ENCODE measurements around the gene ARNT2.

The ARNT2 gene

DNA sequence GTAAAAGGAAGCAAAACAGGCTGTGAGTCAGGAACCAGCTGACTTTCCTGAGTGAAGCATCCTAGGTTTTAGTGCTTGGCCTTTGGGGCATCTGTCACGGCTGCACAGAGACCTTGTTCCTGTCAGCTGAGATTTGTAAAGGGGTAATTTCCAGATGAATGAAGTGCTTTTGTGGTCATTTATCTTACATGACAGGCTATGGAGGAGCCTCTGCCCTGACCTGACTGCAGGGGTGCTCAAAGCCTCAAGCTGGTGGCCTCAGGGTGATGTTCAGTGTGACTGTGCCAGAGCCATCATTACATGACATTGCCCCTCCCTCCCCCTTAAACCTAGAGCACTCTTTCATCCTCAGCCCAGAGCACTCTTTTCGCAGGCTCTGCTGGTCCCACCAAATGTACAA lies 132.5 kb downstream of the ARNT2 start:
- H3K4me1 ChIP-seq (ENCODE audit: control insufficient read depth, insufficient read depth, low read length), result peaks cover 6% of the 10 kb centered on the region
- H3K27me3 ChIP-seq (ENCODE audit: control insufficient read depth, insufficient read depth, low read length), result no peaks in the 10 kb centered on the region
- H3K9ac ChIP-seq (ENCODE audit: low read length), result no peak overlapping the region
- H3K9me3 ChIP-seq (ENCODE audit: control insufficient read depth, low read length), result no peaks in the 10 kb centered on the region
- H3K4me3 ChIP-seq (ENCODE audit: low read length), result no peak overlapping the region
- H3K36me3 ChIP-seq (ENCODE audit: control insufficient read depth, insufficient read depth, low read length), result no peaks in the 10 kb centered on the region

DNA sequence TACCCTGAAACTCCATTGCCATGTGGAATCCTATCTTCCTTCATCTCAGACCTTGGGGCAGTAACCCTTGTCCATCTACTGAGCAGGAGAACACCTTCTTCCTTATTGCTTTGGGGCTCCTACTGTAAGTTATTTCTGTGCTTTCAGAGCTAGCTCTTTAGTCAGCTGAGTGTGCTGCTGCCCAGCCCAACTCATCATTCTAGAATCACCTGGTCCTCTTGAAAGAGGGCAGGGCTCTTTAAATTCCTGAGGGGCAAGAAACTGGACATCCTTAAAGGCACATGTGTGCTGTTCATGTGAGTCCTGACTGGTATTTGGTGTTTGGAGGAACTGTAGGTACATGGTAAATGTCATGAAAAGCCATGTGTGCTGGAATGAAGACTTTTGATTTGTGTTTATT lies 140.9 kb downstream of the ARNT2 start:
- Histone ChIP-seq H3K9ac (ENCODE audit: low read length) (no peak overlapping the region), H3K9me3 (ENCODE audit: control insufficient read depth, low read length) (no peaks in the 10 kb centered on the region), H3K4me1 (ENCODE audit: control insufficient read depth, insufficient read depth, low read length) (no peaks in the 10 kb centered on the region)

DNA sequence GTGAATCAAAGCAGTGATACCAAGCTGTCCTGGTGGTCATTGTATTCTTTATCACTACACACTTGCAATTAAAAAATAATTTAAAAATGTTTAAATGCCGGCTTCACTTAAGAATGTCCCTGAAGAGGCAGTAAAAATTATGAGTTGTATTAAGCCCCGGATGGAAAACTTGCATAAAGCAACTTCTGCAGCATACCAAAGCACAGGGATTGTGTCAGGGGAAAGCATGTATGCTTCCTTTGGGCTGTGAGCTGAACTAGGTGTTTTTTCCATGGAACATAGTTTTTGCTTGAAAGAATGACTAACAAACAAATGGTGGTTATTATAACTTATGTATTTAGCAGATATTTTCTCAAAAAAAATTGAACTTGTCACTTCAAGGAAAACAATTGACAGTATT lies 143.1 kb downstream of the ARNT2 start:
- Histone ChIP-seq H3K9ac (ENCODE audit: low read length) (no peak overlapping the region), H3K27me3 (ENCODE audit: control insufficient read depth, insufficient read depth, low read length) (no peaks in the 10 kb centered on the region), H3K4me3 (ENCODE audit: low read length) (no peak overlapping the region), H3K9me3 (ENCODE audit: control insufficient read depth, low read length) (no peaks in the 10 kb centered on the region), H3K36me3 (ENCODE audit: control insufficient read depth, insufficient read depth, low read length) (no peaks in the 10 kb centered on the region), H3K4me1 (ENCODE audit: control insufficient read depth, insufficient read depth, low read length) (no peaks in the 10 kb centered on the region)

More for the DNA sequence above, 140.9 kb downstream of the ARNT2 start:
- Histone ChIP-seq H3K4me3 (ENCODE audit: low read length) (no peak overlapping the region), H3K36me3 (ENCODE audit: control insufficient read depth, insufficient read depth, low read length) (no peaks in the 10 kb centered on the region), H3K27me3 (ENCODE audit: control insufficient read depth, insufficient read depth, low read length) (no peaks in the 10 kb centered on the region)

DNA sequence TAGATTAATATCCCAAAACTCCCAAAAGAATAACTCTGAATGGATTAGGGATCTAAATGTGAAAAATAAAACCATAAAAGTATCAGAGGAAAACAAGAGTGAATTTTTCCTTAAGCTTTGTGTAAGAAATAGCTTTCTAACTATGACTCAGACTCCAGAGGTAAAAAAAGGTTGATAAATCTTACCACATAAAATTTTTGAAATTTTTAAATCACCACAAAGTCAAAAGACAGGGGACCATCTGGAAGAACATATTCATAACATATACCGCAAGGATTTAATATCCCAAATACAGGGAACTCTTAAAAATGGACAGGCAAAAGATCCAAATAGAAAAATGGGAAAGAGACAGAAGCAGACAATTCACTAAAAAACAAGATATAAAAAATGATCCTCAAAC lies 145.0 kb downstream of the ARNT2 start:
- Histone ChIP-seq H3K4me3 (ENCODE audit: low read length) (no peak overlapping the region), H3K36me3 (ENCODE audit: control insufficient read depth, insufficient read depth, low read length) (no peaks in the 10 kb centered on the region), H3K27me3 (ENCODE audit: control insufficient read depth, insufficient read depth, low read length) (no peaks in the 10 kb centered on the region), H3K9me3 (ENCODE audit: control insufficient read depth, low read length) (no peaks in the 10 kb centered on the region), H3K9ac (ENCODE audit: low read length) (no peak overlapping the region), H3K4me1 (ENCODE audit: control insufficient read depth, insufficient read depth, low read length) (no peaks in the 10 kb centered on the region)

DNA sequence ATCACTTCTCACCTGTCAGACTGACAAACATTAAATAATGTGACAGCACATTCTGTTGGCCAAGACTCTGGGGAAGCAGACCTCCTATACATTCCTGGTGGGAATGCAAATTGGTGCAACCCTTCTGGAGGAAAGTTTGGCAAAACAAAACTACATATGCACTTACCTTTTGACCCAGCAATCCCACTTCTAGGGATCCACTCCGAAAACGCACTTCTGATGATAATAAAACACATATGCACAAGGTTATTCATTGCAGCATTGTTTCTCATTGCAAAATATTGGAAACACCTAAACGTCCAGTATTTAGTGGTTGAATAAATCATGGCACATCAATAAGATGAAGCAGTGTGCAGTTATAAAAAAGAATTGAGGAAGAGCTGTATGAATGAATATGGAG lies 145.5 kb downstream of the ARNT2 start:
- Histone ChIP-seq H3K9ac (ENCODE audit: low read length) (no peak overlapping the region), H3K4me3 (ENCODE audit: low read length) (no peak overlapping the region), H3K4me1 (ENCODE audit: control insufficient read depth, insufficient read depth, low read length) (no peaks in the 10 kb centered on the region), H3K36me3 (ENCODE audit: control insufficient read depth, insufficient read depth, low read length) (no peaks in the 10 kb centered on the region), H3K9me3 (ENCODE audit: control insufficient read depth, low read length) (no peaks in the 10 kb centered on the region), H3K27me3 (ENCODE audit: control insufficient read depth, insufficient read depth, low read length) (no peaks in the 10 kb centered on the region)

DNA sequence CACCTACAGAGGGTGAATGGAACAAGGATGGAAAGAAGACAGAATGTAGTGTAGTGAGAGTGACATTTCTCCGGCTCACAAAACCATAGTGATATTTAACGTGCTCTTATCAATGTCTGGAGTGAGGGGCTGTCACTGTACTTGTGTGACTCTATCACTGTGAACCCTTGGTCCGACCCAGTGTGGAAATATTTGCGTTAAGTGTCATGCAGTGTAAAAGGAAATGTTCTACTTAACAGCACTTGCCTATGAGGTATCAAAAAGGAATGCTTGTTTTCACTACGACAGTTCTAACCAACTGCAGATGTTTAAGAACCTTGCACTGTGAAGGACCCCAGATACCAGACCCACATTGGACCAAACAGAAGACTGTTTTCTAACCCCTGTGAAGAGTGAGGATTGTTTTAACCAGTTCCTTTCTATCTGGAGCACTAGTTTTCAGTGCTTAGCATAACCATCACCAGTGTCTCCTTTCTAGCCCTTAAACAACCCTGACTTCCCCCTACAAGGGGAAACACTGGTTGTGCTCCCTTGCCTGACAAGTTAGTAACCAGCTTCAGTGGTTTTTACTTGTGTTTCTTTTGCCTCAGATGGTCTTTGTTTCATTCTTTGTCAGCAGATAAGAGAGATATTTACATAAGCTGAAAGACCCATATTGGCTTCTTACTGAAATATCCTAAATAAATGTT lies 146.2 kb downstream of the ARNT2 start:
- H3K9me3 ChIP-seq (ENCODE audit: control insufficient read depth, low read length), result no peaks in the 10 kb centered on the region
- no peaks in the 10 kb centered on the region for H3K4me1 ChIP-seq (ENCODE audit: control insufficient read depth, insufficient read depth, low read length)
- H3K9ac ChIP-seq (ENCODE audit: low read length), result no peak overlapping the region
- no peaks in the 10 kb centered on the region for H3K36me3 ChIP-seq (ENCODE audit: control insufficient read depth, insufficient read depth, low read length)
- H3K27me3 ChIP-seq (ENCODE audit: control insufficient read depth, insufficient read depth, low read length), result no peaks in the 10 kb centered on the region
- no peak overlapping the region for H3K4me3 ChIP-seq (ENCODE audit: low read length)

DNA sequence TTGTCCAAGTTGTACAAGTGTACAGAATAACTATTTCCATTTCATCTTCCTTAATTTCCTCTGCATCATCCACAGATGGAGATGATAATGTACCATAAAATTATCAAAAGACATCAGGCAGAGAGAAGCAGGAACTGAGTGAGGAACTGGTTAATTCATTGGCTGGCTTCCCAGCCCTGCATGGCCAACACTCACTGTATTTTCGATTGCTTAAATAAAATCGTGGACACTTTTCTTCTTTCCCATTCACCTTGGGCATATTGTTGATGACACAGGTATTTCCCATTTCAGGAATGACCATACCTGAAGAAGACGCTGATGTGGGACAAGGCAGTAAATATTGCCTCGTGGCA lies 146.7 kb downstream of the ARNT2 start:
- Histone ChIP-seq H3K4me3 (ENCODE audit: low read length) (no peak overlapping the region), H3K9ac (ENCODE audit: low read length) (no peak overlapping the region), H3K9me3 (ENCODE audit: control insufficient read depth, low read length) (no peaks in the 10 kb centered on the region), H3K4me1 (ENCODE audit: control insufficient read depth, insufficient read depth, low read length) (no peaks in the 10 kb centered on the region), H3K27me3 (ENCODE audit: control insufficient read depth, insufficient read depth, low read length) (no peaks in the 10 kb centered on the region), H3K36me3 (ENCODE audit: control insufficient read depth, insufficient read depth, low read length) (no peaks in the 10 kb centered on the region)

DNA sequence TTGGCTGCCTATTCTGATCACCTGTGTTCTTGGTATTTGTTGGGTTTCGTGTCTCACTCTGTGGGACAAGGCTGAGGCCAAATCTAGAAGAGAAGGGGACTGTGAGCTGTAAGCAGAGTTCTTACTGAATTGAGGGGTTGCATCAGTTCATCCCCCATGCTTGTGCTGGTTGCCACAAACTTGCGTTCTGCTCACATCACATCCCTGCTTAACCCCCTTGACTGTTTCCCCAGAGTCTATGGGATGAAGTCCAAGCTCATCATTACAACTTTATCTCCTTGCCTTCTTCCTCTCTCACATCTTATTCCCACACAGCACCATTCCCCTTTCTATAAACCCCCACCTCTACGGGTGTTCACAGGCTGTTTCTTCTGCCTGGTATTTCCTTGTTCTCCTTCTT lies 147.2 kb downstream of the ARNT2 start:
- no peak overlapping the region for H3K4me3 ChIP-seq (ENCODE audit: low read length)
- H3K9me3 ChIP-seq (ENCODE audit: control insufficient read depth, low read length), result no peaks in the 10 kb centered on the region
- no peaks in the 10 kb centered on the region for H3K36me3 ChIP-seq (ENCODE audit: control insufficient read depth, insufficient read depth, low read length)
- no peaks in the 10 kb centered on the region for H3K27me3 ChIP-seq (ENCODE audit: control insufficient read depth, insufficient read depth, low read length)
- no peak overlapping the region for H3K9ac ChIP-seq (ENCODE audit: low read length)
- no peaks in the 10 kb centered on the region for H3K4me1 ChIP-seq (ENCODE audit: control insufficient read depth, insufficient read depth, low read length)

DNA sequence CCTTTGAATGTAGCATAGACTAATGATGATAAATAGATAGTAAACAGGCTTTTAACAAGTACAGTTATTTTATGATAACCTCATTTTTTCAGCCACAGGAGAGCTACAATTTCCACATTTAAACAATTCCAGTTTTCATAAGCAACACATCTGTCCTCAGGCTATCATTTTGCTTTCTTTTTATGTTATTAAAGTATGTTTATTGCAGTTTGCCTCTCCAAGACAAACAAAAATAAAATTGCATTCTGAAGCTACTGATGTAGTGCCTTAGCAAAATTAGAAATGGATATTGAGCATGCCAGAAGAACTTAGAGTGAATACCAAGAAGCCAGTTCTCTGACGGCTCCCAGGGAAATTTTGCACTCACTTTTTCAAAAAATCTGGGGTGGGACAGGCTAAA lies 150.4 kb downstream of the ARNT2 start:
- Histone ChIP-seq H3K36me3 (ENCODE audit: control insufficient read depth, insufficient read depth, low read length) (no peaks in the 10 kb centered on the region), H3K27me3 (ENCODE audit: control insufficient read depth, insufficient read depth, low read length) (no peaks in the 10 kb centered on the region), H3K4me1 (ENCODE audit: control insufficient read depth, insufficient read depth, low read length) (no peaks in the 10 kb centered on the region), H3K9me3 (ENCODE audit: control insufficient read depth, low read length) (no peaks in the 10 kb centered on the region), H3K4me3 (ENCODE audit: low read length) (no peak overlapping the region), H3K9ac (ENCODE audit: low read length) (no peak overlapping the region)

DNA sequence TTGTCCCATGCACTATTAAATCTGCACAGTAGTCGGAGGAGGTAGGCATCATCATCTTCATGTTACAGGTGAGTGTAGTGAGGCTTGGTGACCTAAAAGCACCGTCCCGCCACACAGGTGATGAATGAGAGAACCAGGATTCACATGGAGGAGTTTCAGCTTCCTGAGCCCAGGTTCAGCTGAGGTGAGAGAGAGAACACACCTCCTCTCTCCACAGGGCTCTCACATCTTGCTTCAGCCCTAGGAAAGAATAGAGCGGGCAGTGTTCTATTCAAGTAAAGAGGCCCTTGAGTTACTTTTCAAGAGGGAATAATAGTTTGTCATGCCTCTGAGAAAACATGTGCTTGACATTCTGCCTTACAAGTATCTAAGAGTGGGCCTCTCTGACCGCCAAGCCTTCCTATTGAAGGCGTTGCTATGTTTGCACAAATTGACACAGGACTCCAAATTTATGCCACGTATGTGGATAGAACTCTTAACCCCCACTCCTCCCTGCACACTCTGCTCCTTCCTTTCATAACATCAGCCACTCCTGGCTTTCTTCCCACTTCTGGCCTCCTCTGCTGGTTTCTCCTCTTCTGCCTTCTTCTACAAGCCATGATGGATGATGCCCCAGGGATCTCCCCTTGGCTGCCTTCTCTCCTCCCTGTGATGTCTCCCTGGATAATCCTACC lies 152.6 kb downstream of the ARNT2 start:
- Histone ChIP-seq H3K4me3 (ENCODE audit: low read length) (no peak overlapping the region), H3K36me3 (ENCODE audit: control insufficient read depth, insufficient read depth, low read length) (no peaks in the 10 kb centered on the region), H3K9ac (ENCODE audit: low read length) (no peak overlapping the region), H3K27me3 (ENCODE audit: control insufficient read depth, insufficient read depth, low read length) (no peaks in the 10 kb centered on the region), H3K9me3 (ENCODE audit: control insufficient read depth, low read length) (no peaks in the 10 kb centered on the region), H3K4me1 (ENCODE audit: control insufficient read depth, insufficient read depth, low read length) (no peaks in the 10 kb centered on the region)

DNA sequence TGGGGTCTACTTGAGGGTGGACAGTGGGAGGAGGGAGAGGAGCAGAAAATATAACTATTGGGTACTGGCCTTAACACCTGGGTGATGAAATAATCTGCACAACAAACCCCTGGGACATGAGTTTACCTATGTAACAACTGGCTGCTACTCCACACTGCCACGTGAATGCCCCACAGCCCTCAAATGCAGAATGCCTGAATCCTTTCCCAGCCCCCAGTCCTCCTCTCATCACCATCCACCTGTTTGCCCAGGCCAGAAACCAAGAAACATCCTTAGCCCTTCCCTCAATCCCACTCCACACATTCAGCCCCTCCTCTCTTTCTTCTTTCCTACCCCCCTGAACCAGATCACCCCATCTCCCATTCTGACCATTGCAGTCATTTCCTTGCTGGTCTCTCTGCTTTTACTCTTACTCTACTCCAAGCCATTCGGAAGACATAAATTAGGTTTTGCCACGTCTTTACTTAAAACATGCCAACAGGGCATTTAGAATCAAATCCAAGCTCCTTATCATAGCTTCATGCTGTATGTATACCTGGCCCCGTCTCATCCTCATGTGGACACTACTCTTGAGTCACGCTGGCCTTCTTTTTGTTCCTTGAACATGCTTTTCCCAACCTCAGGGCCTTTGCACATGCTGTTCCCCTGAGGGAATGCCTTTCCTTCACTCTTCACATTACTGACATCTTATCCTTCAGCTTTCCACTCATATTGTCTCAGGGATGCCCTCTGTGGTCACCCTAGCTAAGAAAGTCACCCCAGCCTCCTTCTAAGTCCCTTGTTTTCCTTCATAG lies 153.5 kb downstream of the ARNT2 start:
- no peak overlapping the region for H3K4me3 ChIP-seq (ENCODE audit: low read length)
- no peaks in the 10 kb centered on the region for H3K9me3 ChIP-seq (ENCODE audit: control insufficient read depth, low read length)
- H3K27me3 ChIP-seq (ENCODE audit: control insufficient read depth, insufficient read depth, low read length), result no peaks in the 10 kb centered on the region
- H3K36me3 ChIP-seq (ENCODE audit: control insufficient read depth, insufficient read depth, low read length), result no peaks in the 10 kb centered on the region
- no peaks in the 10 kb centered on the region for H3K4me1 ChIP-seq (ENCODE audit: control insufficient read depth, insufficient read depth, low read length)
- H3K9ac ChIP-seq (ENCODE audit: low read length), result no peak overlapping the region

DNA sequence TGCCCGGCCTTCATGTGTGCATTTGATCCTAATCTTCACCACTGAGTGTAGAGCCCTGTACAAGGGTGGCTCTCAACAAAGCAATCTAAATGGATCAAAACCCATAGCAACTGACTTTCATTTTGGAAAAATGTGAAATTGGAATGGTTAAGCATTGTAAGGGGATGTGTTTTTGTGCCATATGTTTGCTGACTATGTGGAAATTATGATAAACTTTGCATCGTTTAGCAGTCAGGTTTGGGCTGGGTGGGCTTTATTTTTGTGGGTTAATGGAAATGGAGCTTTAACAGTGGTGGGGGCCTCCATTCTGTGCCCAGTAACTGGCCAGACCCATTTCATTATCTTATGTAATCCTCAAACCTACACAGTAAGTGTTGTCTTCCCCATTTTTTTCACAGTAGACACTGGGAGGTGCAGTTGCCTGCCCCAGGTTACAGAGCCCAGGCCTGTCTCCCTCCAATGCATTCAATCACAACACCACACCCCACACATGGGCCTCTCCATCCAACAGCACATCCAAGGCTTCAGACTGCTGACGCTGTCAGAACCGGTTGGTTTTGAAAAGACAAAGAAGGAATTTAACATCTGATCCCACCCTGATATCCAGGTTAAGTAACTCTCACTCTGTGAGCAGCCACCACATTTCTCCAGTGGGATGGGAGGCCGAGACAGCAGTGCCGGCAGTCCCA lies 154.6 kb downstream of the ARNT2 start:
- H3K4me3 ChIP-seq (ENCODE audit: low read length), result no peak overlapping the region
- no peak overlapping the region for H3K9ac ChIP-seq (ENCODE audit: low read length)
- no peaks in the 10 kb centered on the region for H3K9me3 ChIP-seq (ENCODE audit: control insufficient read depth, low read length)
- no peaks in the 10 kb centered on the region for H3K4me1 ChIP-seq (ENCODE audit: control insufficient read depth, insufficient read depth, low read length)
- no peaks in the 10 kb centered on the region for H3K36me3 ChIP-seq (ENCODE audit: control insufficient read depth, insufficient read depth, low read length)
- no peaks in the 10 kb centered on the region for H3K27me3 ChIP-seq (ENCODE audit: control insufficient read depth, insufficient read depth, low read length)
